ENCODE measurements around the gene KLHL17.
"Not testable (repeated sequence)": the region's sequence is repeated elsewhere in the genome, so short reads cannot be mapped to it uniquely, and the experiment has no call there.

The KLHL17 gene

DNA sequence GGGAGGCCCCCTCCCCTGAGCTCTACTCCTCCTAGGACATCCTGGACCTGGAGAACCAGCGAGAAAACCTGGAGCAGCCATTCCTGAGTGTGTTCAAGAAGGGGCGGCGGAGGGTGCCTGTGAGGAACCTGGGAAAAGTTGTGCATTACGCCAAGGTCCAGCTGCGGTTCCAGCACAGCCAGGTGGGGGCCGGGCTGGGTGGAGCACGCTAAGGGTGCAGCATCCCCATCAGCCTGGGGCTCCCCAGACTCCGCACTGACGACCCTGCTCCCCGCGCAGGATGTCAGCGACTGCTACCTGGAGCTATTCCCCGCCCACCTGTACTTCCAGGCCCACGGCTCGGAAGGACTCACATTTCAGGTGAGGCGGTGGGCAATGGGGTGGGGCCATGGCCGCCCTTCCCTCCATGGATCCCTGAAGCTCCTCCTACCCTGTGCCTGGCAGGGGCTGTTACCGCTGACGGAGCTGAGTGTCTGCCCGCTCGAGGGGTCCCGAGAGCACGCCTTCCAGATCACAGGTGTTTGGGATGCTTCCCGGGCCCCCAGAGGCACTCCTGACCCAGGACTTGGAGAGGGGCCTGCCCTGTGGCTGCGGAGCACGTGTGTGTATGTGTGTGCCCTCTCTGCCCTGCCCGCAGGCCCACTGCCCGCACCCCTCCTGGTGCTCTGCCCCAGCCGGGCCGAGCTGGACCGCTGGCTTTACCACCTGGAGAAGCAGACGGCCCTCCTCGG lies 10.0 kb downstream of the KLHL17 start:
- no peak for DNase-seq

DNA sequence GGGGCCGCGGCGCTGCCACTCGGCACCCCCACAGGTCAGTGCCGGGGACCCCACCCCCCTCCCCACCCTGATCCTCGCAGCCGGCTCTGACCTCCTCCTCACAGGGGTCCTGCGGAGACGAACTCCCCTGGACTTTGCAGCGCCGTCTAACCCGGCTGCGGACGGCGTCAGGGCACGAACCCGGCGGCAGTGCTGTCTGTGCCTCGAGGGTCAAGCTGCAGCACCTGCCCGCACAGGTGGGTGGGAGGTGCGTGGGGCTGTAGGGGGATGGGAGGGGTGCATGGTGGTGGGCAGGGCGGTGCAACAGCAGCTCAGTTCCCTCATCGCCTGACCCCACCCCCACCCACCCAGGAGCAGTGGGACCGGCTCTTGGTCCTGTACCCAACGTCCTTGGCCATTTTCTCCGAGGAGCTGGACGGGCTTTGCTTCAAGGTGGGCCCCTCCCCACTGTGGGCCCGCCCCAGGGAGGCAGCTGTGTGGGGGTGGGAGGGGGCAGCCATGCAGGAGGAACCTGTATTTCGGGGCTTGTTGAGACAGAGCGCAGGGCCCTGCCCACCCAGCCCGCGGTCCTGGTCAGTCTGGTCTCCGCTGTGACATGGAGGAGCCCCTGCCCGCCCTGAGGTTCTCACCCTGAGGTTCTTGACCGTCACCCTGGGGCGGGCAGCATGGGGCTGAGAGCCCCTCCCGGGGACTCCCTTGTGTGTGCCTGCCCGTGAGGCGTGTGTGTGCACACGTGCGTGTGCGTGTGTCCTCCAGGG lies 10.8 kb downstream of the KLHL17 start:
- no peak for DNase-seq

DNA sequence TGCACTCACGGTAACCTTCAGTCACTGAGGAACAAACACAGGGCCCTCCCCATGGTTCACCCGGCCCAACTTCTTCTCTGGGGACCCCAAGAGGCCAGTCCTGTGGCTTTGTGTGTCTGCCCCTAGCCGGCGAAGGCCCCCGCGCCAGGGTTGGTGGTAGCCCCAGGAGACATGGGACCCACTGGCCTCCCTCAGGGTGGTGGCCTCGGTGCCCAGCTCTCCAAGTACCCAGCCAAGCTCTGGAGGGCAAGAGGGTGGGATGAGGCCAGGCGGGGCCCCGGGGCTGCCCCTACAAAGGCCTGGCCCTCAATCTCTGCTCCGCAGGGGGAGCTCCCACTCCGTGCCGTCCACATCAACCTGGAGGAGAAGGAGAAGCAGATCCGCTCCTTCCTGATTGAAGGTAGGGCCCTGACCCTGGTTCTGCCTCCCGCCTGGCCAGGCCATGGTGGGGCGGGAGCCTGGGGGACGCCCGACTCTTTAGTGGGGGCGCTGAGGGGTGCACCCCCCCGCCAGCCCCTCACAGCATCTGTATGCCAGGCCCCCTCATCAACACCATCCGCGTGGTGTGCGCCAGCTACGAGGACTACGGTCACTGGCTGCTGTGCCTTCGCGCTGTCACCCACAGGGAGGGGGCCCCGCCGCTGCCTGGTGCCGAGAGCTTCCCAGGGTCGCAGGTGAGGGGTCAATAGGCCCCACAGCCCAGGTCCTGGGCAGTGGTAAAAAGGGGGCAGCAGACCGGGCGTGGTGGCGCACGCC lies 11.5 kb downstream of the KLHL17 start:
- no peak for DNase-seq

DNA sequence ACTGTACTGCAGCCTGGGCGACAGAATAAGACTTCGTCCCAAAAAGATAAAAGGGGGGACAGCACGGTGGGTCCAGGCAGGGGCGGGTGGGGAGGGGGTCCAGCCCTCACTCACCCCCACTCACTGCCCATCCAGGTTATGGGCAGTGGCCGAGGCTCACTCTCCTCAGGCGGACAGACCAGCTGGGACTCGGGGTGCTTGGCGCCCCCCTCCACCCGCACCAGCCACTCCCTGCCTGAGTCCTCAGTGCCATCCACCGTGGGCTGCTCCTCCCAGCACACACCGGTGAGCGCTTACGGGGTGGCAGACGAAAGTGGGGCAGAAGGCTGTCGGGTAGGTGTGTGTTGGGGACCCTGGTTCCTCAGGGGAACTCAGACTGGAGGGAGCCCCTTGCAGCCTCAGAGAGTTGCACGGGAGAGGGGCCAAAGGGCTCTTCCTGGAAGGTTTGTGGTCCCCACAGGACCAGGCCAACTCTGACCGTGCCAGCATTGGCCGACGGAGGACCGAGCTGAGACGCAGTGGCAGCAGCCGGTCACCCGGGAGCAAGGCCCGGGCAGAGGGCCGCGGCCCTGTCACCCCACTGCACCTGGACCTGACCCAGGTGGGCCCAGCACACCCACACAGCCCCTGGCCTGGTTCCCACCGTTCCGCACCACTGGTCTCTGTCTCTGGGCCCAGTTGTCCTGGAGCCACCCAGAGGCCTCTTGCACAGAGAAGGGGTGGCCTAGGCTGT lies 12.5 kb downstream of the KLHL17 start:
- no peak for DNase-seq

DNA sequence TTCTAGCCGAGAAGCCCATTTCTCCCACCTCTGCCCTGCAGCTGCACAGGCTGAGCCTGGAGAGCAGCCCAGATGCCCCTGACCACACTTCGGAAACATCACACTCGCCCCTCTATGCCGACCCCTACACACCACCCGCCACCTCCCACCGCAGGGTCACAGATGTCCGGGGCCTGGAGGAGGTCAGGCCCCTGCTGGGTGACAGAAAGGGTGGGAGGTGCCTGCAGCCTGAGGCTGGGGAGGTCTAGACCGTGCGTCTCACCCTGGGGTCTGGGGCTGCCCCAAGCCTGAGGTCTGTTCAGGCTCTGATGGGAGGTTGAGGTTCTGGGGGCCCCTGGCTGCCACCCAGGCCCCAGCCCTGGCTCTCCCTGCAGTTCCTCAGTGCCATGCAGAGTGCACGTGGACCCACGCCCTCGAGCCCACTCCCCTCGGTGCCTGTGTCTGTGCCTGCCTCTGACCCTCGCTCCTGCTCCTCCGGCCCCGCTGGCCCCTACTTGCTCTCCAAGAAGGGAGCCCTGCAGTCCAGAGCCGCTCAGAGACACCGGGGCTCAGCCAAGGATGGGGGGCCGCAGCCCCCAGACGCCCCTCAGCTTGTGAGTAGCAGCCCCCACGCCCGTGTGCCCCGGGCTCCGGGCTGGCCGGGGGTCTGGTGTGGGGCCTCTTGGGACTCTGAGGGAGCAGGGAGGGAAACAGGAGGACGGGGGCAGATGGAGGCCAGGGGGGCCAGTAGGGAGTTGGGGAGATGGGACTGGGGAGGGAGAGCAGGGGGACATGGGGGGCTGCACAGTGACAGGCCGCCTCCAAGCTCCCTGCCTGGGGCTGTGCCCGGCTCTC lies 13.3 kb downstream of the KLHL17 start:
- no peak for DNase-seq

DNA sequence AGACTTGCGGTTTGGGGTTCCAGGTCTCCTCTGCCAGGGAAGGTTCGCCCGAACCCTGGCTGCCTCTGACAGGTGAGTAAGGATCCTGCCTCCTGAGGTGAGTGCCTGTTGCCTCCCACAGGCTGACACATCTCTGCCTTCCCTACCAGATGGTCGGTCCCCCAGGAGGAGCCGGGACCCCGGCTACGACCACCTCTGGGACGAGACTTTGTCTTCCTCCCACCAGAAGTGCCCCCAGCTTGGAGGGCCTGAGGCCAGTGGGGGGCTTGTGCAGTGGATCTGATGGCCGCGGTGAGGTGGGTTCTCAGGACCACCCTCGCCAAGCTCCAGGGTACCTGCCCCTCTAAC lies 13.9 kb downstream of the KLHL17 start:
- DNase-seq, result no peak

DNA sequence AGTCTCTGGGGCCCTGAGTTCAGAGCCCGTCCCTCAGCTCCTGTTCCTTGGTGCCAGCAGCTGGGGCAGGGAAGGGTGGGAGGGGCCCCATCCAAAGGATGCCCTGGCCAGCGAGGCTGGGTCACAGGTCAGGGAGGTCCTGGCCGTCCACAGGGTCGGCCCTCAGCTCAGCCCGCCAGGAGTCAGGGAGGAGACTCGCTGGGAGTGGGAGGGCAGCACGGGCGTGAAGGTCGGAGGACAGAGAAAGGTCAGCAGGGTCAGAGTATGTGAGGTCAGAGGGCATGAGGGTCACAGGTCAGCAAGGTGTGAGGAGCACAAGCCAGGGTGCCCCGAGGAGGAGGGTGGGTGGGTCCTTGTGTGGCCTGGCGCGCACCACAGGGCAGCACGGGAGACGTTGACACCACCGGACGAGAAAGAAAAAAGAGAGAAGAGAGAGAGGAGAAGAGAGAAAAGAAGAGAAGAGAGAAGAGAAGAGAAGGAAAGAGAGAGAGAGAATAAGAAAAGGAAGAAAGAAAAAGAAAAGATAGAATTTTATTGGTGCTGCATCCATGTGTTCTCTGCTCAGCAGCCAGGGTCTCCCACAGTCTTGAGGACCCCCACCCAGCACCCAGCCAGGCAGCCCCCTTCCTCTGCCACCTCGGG lies 14.4 kb downstream of the KLHL17 start:
- DNase-seq, result no peak

DNA sequence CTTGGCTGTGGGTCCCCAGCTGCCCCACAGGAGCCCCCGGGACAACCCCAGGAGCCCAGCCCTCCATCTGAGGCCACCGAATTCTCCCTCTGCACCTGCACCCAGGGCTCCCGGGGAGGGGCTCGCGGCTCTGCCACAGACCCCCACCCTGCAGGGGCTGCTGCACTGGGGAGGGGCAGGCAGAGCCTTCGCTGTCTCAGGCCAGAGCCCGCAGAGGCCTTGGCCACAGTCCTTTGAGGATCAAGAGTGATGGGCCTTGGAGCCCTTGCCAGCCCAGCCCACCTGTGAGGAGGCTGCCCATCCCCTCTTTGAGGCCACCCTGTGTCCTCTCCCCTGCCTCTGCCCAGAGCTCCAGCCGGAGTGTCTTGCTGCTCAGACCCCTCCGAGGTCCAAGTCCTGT lies 15.0 kb downstream of the KLHL17 start:
- DNase-seq, result no peak

DNA sequence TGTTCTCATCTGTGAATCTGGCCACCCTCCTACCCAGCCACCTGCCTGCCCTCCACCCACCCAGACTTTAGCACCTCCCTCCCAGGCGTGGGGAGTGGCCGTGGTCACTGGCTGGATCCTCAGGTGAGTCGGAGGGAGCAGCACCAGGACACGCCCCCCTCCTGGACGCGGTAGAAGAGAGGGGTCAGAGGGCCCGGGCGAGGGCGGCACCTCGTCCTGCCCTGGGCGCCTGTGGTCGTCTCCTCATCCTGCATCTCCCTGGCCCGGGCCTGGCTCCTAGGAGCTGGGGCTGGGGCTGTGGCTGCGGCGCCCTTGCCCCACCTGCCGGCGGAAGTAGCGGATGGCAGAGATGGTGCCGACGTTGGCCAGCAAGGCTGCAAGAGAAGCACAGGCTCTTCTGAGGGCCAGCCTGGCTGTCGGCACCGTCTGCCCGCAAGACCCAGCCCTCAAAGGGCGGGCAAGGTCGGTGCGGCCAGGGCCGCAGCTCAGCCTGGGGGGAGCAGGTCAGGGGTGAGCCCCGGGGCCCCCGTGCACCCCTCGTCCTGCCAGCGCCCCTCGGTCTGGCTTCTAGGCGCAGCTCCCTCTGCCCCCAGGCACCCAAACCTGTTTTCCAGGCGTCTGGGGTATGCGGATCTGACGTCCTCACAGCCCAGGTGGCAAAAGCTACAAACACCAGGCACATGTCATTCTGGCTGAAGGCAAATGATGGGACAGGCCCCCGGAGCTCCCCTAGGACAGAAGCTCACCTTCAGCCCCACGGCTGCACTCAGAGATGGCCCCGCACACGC lies 15.7 kb downstream of the KLHL17 start:
- DNase-seq, result peak; percentile 63

DNA sequence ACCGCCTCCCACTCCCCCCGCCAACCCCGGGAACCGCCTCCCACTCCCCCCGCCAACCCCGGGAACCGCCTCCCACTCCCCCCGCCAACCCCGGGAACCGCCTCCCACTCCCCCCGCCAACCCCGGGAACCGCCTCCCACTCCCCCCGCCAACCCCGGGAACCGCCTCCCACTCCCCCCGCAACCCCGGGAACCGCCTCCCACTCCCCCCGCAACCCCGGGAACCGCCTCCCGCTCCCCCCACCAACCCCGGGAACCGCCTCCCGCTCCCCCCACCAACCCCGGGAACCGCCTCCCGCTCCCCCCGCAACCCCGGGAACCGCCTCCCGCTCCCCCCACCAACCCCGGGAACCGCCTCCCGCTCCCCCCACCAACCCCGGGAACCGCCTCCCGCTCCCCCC lies 16.4 kb downstream of the KLHL17 start:
- DNase-seq, result not testable (repeated sequence)

DNA sequence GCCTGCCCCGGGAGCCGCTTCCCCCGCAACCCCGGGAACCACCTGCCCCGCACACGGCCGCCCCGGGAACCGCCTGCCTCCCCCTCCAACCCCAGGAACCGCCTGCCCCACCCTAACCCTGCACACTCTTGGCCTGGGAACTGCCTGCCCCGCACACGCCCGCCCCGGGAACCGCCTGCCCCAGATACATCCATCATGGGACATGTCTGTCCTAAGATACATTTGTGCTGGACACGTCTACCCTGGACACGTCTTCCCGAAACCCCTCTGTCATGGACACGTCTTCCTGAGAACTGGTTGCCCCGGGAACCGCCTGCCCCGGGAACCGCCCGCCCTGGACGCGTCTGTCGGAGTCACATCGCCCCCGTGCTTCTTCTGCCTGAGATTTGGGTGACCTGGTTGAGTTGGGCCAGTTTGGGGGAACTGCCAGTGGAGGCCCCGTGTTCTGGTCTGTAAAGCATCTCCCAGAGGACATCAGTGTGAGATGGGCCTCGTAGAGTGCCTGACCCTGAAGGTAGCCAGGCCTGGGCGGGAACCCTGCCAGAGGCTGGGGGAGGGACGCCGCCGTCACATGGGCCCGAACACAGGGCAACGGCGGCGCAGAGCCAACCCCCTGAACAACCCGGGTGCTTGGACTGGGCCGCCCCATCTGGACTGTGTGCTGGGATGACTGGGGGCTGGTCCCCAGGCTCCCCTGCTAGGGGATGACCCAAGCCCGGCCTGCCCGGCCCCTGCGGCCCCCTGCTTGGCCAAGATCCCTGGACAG lies 17.9 kb downstream of the KLHL17 start:
- DNase-seq, result no peak

DNA sequence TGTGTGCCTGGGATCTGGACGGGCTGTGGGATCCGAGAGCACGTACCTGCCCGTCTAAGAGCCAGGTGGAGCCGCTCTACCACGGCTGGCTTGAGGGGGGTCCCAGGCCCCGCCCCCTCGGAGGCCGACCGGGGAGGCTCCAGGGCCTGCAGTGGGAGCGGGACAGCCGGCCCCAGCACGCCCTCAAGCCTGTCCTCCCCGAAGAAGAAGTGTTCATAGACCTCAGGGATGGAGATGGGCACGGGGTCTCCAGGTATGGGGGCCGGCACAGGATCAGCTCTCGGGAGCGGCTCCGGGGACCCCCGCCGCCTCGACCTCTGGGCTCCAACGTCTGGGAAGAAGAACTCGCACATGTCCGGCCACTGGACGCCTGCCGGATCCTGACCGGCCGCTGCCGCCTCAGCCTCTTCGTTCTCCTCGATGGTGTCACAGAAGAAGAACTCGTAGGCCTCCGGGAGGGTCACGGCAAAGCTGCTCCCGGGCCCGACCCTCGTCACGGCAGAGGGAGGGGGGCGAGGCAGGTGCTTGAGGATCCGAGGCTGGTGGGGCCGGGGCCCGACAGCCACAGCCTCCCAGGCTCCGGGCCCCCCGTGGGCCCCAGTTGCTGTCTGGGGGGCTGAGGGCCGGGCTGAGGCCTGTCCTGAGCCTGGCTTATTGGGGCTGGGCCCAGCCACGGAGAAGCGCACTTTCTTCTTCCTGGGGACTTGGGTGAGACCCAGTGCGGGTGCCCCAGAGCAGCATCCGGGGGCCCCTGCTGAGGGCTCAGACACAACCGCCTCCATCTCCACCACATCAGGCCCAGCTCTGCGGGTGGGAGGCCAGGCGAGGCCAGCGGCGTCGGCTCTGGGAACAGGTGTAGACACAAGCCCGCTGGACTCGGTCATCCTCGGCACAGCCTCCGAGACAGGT lies 18.7 kb downstream of the KLHL17 start:
- DNase-seq, result no peak

DNA sequence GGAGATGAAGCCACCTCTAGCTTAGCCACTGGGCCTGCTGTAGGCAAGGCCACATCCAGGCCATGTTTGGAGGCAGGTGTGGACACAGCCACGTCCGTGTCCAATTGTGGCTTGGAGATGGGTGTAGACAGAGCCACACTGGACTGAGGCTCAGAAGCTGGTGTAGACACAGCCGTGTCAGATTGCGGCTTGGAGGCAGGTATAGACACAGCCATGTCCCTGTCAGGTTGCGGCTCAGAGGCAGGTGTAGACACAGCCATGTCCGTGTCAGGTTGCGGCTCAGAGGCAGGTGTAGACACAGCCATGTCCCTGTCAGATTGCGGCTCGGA lies 19.3 kb downstream of the KLHL17 start:
- DNase-seq, result no peak

DNA sequence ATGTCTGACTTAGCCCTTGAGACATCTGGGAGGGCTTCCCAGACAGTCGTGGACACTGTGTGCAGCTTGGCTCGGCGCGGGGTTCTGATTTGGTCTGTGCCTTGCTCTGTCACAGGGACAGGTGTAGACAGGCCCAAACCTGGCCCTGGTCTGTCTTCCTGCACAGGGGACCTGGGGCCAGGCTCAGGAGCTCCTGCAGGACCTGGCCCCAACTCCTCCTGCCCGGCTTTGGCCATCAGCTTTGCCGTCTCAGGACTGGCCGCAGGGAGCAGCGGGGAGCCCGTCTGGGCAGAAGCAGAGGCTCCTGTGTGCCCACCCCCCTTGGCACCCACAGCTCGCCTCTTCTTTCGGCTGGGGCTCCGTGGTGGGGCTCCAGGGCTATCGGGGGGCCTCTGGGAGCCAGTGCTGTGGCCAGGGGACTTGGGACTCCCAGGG lies 19.8 kb downstream of the KLHL17 start:
- DNase-seq, result no peak

DNA sequence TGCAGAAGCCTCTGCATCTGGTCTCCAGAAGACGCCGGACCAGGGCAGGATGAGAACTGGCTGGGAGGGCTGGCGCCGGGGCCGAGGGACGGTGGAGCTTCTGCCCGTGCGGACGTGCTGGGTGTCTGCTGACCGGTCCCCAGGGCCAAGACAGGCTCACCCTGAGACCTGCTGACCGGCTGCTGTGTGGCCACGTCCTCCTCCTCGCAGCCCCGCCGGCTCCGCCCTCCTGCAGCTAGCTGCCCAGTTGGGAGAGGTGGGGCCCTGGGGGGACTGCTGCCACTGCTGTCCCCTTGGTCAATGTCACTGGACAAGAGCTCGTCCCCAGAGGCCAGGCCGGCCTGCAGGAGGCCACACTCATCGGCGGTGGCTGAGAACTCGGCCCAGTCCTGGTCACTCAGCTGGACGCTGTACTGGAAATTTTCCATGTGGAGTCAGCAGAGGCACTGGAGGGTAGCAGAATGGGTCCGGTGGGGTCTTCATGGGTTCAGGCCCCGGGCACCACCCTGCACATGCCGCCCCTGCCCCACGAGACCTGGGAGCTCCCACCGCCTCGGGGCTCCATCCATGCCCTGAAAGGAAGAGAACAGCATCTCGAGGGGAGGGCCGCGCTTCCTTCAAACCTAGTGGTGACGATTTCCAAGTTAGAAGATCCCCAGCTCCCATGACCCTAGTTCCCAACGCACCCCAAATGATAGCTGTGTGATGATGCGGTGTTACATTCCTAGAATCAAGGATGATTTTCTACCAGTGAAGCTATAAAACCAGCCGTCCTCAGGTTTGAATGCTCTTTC lies 20.4 kb downstream of the KLHL17 start:
- DNase-seq, result no peak

DNA sequence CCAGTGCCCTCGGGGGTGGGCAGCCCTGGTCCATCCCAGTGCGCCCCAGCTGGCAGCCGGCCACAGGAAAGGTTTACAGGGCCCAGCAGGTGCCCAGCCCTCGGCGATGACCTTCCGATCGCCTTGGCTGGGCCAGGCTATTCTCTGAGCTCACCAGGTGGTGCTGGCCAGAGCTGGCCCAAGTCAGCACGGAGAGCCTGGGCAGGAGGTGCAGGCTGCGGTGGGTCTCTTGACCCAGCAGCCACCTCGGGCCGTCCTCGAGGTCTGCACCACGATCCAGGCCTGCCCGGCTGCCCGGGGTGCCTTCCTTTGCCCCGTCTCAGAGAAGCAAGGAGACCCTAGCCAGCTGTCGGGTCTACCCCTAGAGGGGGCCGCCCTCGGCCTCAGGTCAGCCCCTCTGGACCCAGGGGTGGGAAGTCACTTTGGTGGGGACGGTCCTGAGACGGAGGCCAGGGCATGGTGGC lies 21.1 kb downstream of the KLHL17 start:
- DNase-seq, result no peak

DNA sequence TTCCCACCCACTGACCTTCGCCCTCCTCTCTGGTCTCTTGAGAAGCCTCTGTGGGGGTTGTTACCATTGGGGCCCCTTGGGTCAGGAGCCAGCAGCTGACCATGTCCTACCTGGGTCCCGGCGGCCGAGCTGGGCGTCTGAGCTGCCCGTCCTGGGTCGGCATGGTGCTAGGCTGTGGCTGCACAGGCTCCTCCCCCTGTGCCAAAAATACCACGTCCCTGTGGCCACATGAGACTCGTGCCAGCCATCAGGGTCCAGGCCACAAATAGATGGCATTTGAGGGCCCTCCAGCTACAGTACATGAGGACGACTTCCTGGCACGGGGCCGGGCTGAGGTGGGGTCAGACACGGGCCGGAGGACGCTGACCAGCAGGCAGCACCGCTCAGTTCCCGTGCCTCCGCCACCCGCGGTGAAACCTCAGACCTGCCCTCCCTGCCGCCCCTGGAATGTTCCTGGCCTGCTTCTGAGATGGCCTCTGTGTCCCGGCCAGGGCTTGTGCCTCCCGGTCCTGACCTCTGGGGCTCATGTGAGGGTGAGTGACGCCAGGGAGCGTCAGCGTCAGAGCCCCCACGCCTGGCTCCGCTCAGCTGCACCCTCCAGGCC lies 21.7 kb downstream of the KLHL17 start, which contains the start of gene PERM1:
PERM1 (minus strand) TSS at position 139 of the 604 bp plus-strand sequence. CDS start 1,064 bp downstream, outside the sequence.
- no peak for DNase-seq
